A673 (cell line): ENCODE data around the gene LRP6.

Source experiments
- EZH2 ChIP-seq: fragments of 200-600 bp; sonication (generic); IDR thresholded peaks from 2 replicates; pipeline ENCODE4 v1.6.1; 2017; ENCODE audit warnings: borderline replicate concordance, low read depth, mild to moderate bottlenecking, mixed read lengths, antibody characterized with exemption, low read length; ENCODE audit not compliant: poor library complexity, severe bottlenecking
- TF ChIP-seq, protein P1 (sequence below): fragments of 300-800, 200-600 bp; sonication (generic); conservative IDR thresholded peaks from 2 replicates; pipeline ENCODE4 v1.5.1; 2017; ENCODE audit warnings: low read depth, mild to moderate bottlenecking, antibody characterized with exemption, low read length, moderate library complexity, mixed read lengths

DNA sequence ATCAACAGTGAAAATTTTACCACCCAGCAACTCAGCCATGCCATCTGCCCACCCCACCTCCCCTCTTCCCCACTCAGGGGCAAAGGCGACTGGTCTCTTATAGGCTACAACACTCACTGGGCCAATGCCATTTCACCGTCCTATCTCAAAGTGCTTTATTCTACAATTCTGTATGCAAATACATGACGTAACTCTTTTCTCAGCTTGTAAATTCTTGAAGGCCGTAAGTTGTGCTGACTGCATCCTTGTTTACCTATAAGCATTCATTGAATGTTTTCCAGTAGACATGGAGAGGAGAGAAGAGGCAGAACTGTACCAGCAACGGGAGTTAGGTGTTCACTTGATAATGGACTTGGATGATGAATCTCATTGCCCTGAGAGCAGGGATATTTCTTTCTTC, 180.5 kb downstream of the LRP6 start:
- TF ChIP-seq, protein P1, sequence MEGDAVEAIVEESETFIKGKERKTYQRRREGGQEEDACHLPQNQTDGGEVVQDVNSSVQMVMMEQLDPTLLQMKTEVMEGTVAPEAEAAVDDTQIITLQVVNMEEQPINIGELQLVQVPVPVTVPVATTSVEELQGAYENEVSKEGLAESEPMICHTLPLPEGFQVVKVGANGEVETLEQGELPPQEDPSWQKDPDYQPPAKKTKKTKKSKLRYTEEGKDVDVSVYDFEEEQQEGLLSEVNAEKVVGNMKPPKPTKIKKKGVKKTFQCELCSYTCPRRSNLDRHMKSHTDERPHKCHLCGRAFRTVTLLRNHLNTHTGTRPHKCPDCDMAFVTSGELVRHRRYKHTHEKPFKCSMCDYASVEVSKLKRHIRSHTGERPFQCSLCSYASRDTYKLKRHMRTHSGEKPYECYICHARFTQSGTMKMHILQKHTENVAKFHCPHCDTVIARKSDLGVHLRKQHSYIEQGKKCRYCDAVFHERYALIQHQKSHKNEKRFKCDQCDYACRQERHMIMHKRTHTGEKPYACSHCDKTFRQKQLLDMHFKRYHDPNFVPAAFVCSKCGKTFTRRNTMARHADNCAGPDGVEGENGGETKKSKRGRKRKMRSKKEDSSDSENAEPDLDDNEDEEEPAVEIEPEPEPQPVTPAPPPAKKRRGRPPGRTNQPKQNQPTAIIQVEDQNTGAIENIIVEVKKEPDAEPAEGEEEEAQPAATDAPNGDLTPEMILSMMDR: no peak
- no peak for TF ChIP-seq EZH2
